GM18907 (cell line): ENCODE measurements around the gene ZNF407.

Experiments
- ATAC-seq: cut with Tn5 transposase; IDR thresholded peaks from one replicate; pipeline ENCODE4 v1.9.1; 2021; ENCODE audit warnings: mild to moderate bottlenecking, moderate library complexity; ENCODE audit not compliant: unreplicated experiment

The ZNF407 gene

DNA sequence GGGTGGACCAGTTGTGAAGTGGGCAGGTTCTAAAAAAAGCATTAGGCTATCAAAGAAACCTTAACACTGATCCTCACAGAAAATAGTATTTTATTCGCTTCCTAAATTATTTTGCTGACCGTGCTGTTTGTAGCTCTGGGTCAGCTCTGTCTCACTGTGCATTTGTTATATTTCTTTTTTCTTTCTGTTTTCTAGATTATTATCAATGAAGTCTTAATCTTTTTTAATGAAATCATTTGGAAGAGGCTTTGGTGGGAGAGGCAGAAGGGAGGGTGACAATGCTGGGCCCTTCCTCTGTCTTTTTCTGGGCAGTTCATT lies 397.7 kb downstream of the ZNF407 start:
- no peak for ATAC-seq

DNA sequence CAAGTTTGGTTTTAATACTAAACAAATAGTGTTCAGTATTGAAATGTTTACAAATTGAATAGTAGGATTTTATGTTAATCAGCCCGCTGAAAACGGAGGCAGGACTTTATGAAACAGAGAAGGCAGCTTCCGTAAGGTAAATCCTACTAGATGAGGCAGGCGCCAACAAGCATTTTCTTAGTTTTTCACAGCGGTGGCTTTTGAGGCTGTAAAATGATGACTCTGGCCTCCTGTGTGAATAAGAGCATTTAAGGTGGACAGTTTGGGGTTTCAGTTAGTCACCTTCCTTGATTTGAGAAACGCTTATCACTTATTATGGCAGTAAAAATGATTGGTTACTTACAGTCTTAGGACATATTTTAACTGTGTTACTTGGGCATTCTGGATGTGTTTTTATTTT lies 398.4 kb downstream of the ZNF407 start:
- no peak for ATAC-seq

DNA sequence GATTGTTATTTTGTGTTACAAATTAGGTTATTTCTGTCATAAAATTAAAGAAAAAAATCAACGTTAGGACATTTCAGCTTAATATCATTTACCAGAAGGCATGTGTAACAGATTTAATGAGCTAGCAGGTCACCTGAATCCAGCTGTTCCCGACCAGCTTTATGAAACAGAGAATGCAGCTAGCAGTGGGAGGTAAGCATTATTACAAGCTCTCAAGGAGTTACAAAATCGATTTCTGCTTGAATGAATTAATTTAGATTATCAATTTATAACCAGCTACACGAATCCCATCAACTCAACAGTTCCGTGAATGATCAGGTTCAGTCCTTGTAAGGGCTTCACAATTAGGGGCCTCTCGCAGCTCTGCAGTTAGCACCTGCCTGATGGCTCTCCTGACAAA lies 399.3 kb downstream of the ZNF407 start:
- ATAC-seq = no peak

DNA sequence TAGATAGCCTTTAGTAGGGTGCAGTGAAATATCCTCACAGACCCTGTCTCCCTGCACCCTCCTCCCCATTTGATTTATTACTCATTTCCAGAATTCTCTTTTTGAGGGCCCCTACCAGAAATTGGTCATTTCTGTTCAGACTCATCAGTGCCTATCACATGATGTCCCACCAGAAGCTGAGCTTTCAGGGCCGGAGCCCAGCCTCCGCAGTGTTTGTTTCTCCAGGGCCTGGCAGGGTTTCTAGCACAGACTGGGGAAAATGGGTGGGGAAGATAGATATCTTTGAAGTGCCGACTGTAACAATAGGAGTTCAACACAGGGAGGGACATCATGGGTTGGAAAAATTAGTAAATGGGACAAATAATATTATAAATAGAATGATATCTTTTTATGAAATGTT lies 403.2 kb downstream of the ZNF407 start:
- no peak for ATAC-seq

DNA sequence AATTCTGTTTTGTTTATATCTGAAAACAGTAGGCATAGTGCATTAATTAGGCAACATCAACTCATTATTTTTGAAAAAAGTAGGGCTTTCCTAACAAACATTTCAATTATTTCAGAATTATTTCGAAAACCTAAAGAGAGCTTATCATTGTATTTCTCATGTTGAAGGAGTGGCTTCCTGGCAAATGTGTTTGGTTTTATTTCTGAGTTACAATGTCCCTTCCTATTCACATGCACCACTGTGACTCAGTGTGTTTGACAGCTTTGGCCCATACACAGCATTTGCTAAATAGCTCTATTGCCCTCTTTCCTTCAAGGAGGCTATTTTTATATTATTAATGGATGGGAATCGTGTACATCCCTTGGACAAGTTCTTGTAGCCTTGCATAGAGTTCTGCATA lies 405.4 kb downstream of the ZNF407 start:
- no peak for ATAC-seq

DNA sequence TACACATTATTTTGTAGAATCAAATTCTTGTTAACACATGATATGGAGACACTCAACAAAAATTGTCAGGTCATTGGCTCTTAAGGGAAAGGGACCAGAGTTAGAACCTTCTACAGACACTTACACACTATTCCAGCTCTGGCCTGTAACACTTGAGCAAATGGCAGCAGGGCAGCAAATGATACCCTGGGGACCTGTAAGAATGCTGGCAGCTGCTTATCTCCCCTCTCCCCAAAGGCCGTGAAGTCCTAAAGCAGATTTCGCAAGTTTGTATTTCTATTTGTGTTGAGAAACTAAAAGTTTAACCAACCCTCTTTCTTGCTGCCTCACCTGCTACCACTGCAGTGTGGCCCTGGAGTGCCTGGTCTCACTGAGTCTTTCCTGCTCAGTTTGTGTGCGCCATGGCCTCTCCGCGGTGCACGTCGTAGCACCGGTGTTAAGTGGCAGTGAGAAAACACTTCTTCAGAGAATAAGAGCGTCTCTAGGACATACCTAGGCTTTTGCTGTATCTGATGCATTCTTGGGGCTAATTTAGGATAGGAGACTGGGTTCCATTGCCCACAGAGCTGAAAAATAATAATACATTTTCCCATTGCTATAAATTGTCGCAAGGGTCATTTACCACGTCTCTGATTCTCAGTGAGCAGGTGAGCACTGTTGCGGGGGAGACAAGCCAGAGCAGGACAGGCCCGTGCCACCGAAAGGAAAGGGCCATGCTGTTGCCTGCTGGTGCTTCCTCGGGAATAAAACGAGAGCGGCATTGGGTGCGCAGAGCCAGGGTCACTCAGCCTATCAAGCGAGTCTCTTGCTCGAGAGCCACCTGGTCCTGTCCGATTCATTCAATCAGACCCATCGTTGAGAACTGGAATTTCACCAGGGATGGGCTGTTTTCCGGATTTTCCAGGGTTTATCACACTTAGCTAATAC lies 406.4 kb downstream of the ZNF407 start:
- no peak for ATAC-seq

DNA sequence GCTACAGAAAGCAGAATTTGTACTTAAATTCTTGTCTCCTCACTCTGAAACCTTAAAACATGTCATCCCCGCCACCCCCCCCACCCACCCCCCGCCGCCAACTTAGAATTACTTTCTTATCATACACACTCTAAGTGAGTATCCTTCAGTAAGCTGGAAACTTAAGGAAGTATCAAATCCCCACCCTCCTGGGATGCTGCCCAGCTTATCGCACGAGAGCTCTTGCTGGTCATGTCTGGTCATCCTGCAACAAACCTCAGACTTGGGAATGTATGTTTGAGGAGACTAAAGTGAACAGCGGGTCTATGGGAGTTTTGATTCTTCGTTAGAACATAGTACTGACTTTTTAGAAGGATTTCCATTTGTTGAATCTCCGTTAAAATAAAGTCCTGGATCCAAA lies 408.0 kb downstream of the ZNF407 start:
- no peak for ATAC-seq

DNA sequence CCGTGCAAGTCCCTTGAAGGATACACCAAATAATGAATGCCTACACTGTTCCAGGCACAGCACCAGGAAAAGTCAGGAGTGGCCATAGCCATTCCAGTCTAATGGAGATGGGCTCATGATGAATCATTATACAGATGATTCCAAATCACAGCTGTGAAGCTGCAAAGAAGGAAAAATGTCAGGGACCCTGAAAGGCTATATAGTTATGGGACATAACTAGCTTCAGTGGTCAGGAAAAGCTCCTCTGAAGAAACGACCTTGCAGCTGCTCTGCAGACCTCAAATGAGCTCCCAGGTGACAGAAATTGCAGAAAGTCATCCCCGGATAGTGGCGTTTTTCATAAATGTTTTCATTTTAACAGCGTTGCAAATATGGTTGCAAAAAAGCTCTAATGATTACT lies 410.5 kb downstream of the ZNF407 start:
- no peak for ATAC-seq

DNA sequence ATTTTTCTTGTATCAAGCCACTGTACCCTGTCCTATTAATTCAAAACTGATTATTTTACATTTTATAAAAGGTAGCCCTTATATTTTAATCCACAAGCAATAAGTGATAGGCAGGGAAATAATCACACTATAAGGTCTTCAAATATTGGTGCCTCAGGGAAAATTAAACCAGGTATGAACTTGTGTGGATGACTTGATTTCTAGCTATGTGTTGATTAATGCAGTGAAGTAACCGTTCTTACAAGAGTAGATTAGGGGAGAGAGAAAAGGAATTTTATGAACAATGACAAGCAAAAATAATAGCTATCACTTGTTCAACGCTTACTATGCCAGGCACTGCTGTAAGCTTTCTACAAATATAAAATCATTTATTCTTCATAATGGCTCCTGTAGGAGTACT lies 411.6 kb downstream of the ZNF407 start:
- ATAC-seq = no peak

DNA sequence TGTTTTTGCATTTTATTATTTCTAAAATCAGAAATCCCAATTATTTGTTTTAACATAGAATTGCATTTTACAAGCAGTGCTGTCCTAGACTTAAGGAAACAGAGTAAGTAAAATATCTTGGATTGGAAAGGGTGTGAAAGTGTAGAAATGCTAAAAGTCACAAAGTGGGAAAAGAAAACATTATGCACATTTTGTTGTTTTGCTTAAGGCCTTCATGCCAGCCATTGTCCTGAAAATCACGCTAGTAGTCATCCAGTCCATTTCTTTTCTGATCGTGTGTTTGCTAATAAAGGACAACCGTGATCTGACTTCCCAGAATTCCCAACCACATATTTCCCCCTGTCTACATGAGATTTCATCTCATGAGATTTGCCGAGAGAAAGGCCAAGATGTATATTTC lies 412.2 kb downstream of the ZNF407 start:
- no peak for ATAC-seq

DNA sequence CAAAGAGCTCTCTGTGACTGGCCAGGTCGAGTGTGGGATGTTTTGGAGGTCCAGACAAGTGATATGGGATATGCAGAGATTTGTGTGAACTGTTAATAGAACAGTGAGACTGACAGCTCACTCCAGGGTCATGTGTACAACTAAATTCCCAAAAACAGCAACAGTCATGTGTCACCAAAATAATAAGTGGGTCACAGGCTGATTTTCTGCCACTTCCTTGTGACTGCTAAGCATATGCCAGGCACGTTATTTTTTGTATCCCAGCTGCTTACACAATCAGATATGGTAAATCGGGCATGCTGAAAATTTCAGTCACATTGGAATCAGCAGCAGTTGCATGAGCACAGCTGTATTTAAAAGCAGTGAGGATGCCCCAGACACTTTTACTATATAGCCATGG lies 412.6 kb downstream of the ZNF407 start:
- ATAC-seq = no peak

DNA sequence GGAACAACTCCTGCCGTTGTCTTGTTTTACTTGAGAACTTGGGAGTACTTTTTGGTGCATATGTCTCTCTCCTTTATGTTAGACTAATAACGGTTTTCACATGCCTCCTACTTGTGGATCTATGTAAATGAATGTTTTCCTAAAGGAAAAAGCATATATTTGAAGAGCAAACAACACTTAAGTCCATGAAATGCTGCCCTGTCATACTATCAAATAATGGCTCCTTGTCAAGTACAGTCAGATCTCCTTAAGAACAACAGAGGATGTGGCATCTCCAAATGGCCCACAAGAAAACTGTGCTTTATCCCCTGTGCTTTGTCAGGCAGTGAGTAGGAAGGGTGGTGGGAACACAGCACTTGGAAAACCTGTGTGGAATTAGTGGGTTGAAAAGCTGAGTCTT lies 413.0 kb downstream of the ZNF407 start:
- no peak for ATAC-seq

DNA sequence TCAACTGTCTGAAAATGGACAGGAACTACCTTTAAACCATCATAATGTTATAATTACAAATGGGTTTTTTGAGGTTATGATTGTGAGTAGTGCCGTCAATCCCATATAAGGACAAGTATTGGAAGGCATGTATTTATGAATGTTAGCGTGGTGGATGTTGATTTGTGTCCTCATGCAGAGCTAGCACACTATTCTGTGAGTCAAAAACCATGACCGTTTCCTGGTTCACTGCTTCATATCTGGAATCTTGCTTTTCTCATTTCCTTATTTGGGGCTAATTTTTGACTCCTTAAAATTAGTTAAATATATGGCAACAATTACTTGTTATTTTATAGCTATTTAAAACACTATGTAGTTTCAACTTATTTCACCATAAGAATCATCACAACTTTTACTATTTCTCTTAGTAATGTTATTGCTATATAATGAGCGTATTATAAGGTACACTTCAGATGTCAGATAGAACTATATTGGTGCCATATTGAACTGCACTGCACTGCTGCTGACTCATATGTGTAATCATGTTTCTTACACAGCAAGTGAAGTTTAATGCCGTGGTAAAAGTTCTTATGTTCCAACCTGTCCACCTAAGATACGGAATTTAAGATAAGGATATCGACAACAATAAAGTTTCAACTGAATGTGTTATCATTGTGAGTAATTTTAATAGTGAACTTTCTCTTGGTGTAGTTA lies 418.5 kb downstream of the ZNF407 start:
- ATAC-seq = peak; percentile 96

DNA sequence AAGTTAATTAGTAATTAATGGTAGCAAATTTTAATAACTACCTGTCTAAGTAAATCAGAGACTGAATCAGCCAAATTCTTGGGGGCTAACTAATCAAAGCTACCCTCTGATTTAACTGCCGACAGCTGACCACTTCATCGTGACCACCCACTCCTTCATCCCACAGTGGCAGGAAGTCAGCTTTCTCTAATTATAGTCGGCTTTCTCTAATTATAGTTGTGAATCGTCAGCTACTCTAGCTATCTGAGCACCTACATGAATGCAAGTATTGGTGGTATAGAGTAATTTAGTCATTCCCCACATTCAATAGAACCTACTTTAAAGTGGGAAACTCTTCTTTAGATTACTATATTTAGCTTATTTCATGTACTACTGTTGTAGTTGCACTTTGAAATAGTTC lies 425.8 kb downstream of the ZNF407 start:
- no peak for ATAC-seq

DNA sequence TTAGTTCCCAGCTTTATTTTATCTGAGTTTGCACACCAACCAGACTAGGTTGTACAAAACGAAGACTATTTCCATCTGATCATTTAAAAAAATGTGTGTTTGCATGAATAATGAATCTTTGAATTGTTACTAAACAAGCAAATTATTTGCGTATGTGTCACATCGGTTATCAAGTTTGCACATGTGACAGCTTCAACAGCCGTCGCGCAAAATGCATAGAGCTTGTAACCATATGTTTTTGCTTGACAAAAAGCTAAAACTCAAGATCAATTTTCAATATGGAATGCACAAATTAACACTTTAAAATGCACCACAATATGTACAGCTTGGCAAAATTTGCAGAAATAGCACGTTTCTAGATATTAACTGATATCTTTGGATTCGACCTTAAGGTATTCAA lies 427.2 kb downstream of the ZNF407 start:
- no peak for ATAC-seq

DNA sequence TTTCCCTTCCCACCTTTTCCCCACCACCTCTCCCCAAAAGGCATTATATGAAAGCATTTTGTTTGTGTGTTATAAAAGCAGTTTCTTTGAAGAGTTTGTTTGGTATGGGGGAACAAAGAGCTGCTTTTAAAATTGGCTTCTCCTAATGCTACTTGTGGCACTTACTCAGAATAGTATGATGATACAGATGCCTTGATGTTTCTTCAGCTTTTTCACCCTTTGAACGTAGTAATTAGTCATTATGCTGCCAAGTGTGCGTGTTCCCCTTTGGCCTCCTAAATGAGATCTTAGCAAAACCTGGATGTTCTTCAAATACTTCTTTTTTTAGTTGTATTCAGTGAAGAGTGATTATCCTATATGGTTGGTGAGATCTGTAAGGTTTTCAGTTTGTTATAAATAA lies 427.9 kb downstream of the ZNF407 start:
- ATAC-seq = no peak

DNA sequence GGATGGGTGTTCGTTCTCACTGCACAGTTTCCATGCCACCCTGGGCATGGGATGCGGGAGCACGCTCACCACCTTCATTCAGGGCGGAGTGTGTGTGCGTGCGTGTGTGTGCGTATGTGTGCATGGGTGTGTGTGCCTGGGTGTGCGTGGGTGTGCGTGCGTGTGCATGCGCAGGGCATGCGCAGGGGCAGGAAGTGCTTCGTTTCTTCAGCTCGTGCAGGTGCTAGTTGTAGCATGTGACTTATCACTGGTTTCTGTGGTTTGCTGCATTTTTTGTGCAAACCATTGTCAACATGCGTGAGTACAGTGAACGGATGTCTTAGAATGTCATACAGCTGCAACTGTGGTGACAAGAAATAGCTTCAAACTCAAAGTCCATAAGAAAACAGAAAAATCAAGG lies 431.8 kb downstream of the ZNF407 start:
- no peak for ATAC-seq

DNA sequence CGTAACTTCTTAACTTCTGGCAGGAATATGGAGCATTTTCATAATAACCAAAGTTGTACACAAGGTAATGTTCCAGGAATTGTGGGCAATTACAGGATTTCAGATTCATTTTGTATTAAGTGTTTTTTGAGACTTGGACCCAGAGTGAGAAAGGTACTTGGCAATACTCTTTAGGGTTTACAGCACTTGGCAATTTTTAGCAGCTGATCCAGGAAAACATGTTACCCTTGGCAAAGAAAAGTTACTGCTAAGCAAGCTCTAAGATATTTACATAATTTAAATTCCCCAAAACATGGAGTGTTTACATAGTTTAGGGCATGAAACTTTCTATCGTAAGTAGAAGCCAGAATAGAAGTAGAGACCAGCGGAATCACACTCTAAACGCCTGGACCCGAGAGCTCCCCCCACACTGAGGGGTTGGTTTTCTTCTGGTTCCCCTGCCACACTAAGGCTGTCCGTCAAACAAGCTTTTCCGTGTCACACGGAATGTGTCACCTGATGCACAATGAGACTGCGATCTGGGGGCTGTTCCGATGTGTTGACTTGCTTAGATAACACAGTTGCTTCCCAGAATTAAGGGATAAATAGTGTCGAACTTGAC lies 434.1 kb downstream of the ZNF407 start:
- no peak for ATAC-seq

DNA sequence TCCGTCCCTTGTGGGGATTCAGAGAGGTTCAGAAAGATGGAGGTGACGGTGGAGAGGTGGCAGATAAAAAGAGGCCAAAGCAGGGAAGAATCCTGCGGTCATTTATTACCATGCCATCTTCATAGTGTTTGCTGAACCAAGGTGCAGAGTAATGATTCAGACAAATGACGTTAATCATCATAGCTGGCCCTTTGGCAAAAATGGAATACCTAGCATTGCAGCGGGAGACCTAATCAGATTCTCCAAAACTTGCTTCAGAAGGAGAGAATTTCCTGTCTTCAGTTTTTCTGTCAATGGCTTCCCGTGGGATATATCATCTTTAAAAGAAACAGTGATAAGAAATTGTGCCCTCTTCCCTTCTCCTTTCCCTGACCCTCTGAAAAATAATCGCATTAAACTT lies 435.8 kb downstream of the ZNF407 start:
- no peak for ATAC-seq

DNA sequence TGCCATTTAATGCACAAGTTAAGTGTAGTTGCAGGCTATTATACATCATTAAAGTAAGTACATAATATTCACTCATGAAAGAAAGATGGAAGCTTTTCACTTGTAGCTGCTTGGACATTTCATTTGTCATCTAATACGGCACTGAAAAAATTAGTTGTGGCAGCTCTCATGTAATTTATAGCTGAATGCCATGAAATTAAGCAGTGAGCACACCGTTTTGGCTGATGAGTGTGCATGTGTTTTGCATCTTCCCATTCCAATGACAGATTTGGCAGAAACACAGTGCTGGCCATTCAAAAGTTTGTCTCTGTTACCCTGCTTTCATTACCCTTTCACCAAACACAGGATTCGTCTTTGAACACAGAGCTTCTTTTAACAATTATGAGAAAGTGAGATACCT lies 437.3 kb downstream of the ZNF407 start:
- no peak for ATAC-seq

DNA sequence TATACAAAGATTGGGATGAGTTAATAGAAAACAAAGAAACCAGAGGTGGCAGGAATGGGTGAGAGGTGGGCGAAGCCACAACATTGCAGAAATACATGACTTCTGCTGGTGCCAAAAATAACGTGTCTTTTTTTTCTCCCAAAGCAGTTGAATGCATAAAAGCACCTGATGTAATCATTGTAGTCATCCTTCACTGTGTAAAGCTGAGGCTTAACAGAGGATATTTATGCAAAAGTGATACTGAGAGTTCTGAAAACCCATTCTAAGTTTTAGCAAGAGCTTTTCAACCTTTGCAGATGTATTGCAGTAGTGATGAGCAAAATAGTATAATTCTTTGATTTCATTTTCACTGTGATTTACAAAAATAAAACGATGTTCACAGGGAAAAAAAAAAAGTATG lies 438.3 kb downstream of the ZNF407 start:
- ATAC-seq = no peak
